Esophagus squamous epithelium (tissue), 4 donors: ENCODE data around the gene RIT2.

Source experiments
- CTCF ChIP-seq, 6 experiments: fragments of 450-650 bp in 4 of 6; fragments of 200-600 bp in 2 of 6; sonication (generic) in 2 of 6; IDR thresholded peaks; one replicate each; pipeline ENCODE4 v1.5.1; 2016 to 2019; ENCODE audit warnings: antibody characterized with exemption in 6 of 6, mild to moderate bottlenecking in 4 of 6, moderate library complexity in 4 of 6
- POLR2A ChIP-seq, 4 donors: fragments of 450-650 bp; IDR thresholded peaks; one replicate each; pipeline ENCODE4 v1.6.1; 2017; ENCODE audit warnings: antibody characterized with exemption in 4 of 4, mild to moderate bottlenecking in 4 of 4, moderate library complexity in 3 of 4

GRCh38 chr18:42824178-42824577, 291.3 kb downstream of the RIT2 start:
- TF ChIP-seq CTCF (IDR thresholded peaks at IDR 0.05), result no peak
- TF ChIP-seq POLR2A (IDR thresholded peaks at IDR 0.05), result no peak
